Panc1 (cell line): ENCODE measurements around the gene HIKESHI. TPM values are rescaled to one million over a fixed set of nuclear protein-coding genes. Genes with fewer than 3 reads are reported as not detected.

Experiments used
- ATAC-seq: fragments of 200-7000 bp; cut with Tn5 transposase; 2 replicates; pipeline ENCODE4 v1.9.1; 2020; ENCODE audit warnings: mild to moderate bottlenecking, moderate library complexity
- BruUV-seq: library from RNA; stranded (reverse); fragments of 400-500 nt; replicated peaks from 2 replicates; lab custom pipeline; 2021; lab: Mats Ljungman, UMichigan
- CTCF ChIA-PET: fragments of 300-600 bp; sonication (Branson Sonifier 250); formaldehyde crosslinking; loops from one replicate; lab custom pipeline; 2022; ENCODE audit warnings: antibody characterized with exemption; lab: Charles Lee
- POLR2A ChIA-PET: fragments of 300-600 bp; sonication (Branson Sonifier 250); formaldehyde crosslinking; loops from one replicate; lab custom pipeline; 2022; ENCODE audit warnings: antibody characterized with exemption; lab: Charles Lee
- DNase-seq: peaks from one replicate; pipeline ENCODE4 v3.0.0-alpha.2; 2010; ENCODE audit warnings: low read depth, low spot score
- H3K27ac ChIP-seq: 2 replicates; pipeline ENCODE4 v1.5.1; 2011; ENCODE audit warnings: mild to moderate bottlenecking, low read length, inconsistent platforms
- H3K27me3 ChIP-seq: fragments of 200-500 bp; sonication (Bioruptor generic); 2 replicates; pipeline ENCODE4 v1.6.0; 2014; ENCODE audit warnings: low read length, inconsistent platforms; ENCODE audit not compliant: control insufficient read depth, insufficient read depth
- H3K36me3 ChIP-seq: fragments of 200-500 bp; sonication (Bioruptor generic); 2 replicates; pipeline ENCODE4 v1.5.1; 2014; ENCODE audit warnings: inconsistent platforms, mild to moderate bottlenecking, low read length, moderate library complexity; ENCODE audit not compliant: control insufficient read depth, insufficient read depth
- H3K4me1 ChIP-seq: 2 replicates; pipeline ENCODE4 v1.5.1; 2011; ENCODE audit warnings: inconsistent platforms, mild to moderate bottlenecking, low read length, moderate library complexity; ENCODE audit not compliant: control insufficient read depth, insufficient read depth
- H3K4me3 ChIP-seq, 2 experiments: 2 replicates each; pipeline ENCODE4 v1.5.1; 2011 to 2012; ENCODE audit warnings: low read depth in 2 of 2, low read length in 2 of 2, mild to moderate bottlenecking in 2 of 2, inconsistent platforms in 1 of 2, moderate library complexity in 1 of 2
- H3K9me3 ChIP-seq: fragments of 200-500 bp; sonication (Bioruptor generic); 2 replicates; pipeline ENCODE4 v1.5.1; 2014; ENCODE audit warnings: low read depth, mild to moderate bottlenecking, inconsistent platforms, low read length, moderate library complexity; ENCODE audit not compliant: control insufficient read depth, insufficient read depth
- REST ChIP-seq, 2 experiments: IDR thresholded peaks; 2 replicates each; pipeline ENCODE4 v1.6.1; 2011 to 2012; ENCODE audit warnings: low read depth in 2 of 2, control low read depth in 1 of 2, low read length in 1 of 2, mild to moderate bottlenecking in 1 of 2, moderate library complexity in 1 of 2; ENCODE audit not compliant: insufficient read depth in 1 of 2
- SIN3A ChIP-seq: IDR thresholded peaks from 2 replicates; pipeline ENCODE4 v1.6.1; 2012; ENCODE audit warnings: low read depth, mild to moderate bottlenecking, low read length, moderate library complexity, borderline replicate concordance; ENCODE audit not compliant: insufficient read depth
- TCF7L2 ChIP-seq: IDR thresholded peaks from 2 replicates; pipeline ENCODE4 v1.6.1; 2011; ENCODE audit warnings: mild to moderate bottlenecking, low read depth, low read length, inconsistent platforms
- in situ Hi-C: cut with HindIII; loops from 2 replicates; pipeline ENCODE4 v1.10.0; 2016; ENCODE audit warnings: low sequenced_read_pairs, low pct_unique_long_range_greater_than_20kb
- intact Hi-C: fragments of 100-400 bp; cut with micrococcal nuclease; formaldehyde crosslinking; loops from one replicate; pipeline ENCODE4 v1.10.0; 2022; ENCODE audit not compliant: unreplicated experiment
- total RNA-seq: library from RNA; stranded (reverse); gene quantifications from one replicate; pipeline ENCODE4 v1.2.1, GENCODE V29; 2021; ENCODE audit not compliant: unreplicated experiment
- TF ChIP-seq, protein P1 (sequence below): fragments of 450-650 bp; IDR thresholded peaks from 2 replicates; pipeline ENCODE4 v1.5.1; 2017; ENCODE audit warnings: mild to moderate bottlenecking

HIKESHI gene
- total RNA-seq, 1 experiment from 2014 or later, result 61.3 TPM

DNA sequence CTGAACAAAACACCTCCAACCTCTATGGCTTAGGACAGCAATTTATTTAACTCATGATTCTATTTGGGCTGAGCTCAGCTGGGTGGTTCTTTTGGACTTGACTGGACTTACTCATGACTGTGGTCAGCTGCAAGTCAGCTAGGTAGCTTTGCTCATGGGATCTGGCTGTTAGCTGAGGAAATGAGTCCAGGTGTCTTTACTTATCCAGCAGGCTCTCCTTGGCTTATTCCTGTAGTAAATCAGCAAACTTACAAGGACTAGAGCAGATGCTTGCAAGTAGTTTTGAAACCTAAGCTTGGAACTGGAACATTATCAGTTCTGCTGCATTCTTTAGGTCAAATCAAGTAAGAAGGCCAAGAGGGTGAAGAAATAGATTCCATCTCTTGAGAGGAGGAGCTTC, 8.0 kb upstream of the HIKESHI start:
- Histone ChIP-seq H3K4me1 (no peaks in the 10 kb centered on the region), H3K36me3 (no peaks in the 10 kb centered on the region), H3K9me3 (no peaks in the 10 kb centered on the region), H3K27me3 (no peaks in the 10 kb centered on the region), H3K27ac (no peak overlapping the region), H3K4me3 (no peak overlapping the region)
- ChIA-PET CTCF (no interaction called here), POLR2A (no interaction called here)
- BruUV-seq, result no TSS peak
- TF ChIP-seq REST (IDR thresholded peaks at IDR 0.05; ENCODE audit: insufficient read depth in 1 of 2, low read depth in 2 of 2, low read length in 1 of 2), result no peak
- TF ChIP-seq, protein P1, sequence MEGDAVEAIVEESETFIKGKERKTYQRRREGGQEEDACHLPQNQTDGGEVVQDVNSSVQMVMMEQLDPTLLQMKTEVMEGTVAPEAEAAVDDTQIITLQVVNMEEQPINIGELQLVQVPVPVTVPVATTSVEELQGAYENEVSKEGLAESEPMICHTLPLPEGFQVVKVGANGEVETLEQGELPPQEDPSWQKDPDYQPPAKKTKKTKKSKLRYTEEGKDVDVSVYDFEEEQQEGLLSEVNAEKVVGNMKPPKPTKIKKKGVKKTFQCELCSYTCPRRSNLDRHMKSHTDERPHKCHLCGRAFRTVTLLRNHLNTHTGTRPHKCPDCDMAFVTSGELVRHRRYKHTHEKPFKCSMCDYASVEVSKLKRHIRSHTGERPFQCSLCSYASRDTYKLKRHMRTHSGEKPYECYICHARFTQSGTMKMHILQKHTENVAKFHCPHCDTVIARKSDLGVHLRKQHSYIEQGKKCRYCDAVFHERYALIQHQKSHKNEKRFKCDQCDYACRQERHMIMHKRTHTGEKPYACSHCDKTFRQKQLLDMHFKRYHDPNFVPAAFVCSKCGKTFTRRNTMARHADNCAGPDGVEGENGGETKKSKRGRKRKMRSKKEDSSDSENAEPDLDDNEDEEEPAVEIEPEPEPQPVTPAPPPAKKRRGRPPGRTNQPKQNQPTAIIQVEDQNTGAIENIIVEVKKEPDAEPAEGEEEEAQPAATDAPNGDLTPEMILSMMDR, result no peak
- TF ChIP-seq TCF7L2, result no peak
- no peak for ATAC-seq
- intact Hi-C loops (loop anchor here (5.0 to 10.0 kb wide), 2 partner anchors 349 to 437 kb away; partner anchors contain the start of gene CCDC83), in situ Hi-C loops (no loop called here)
- no peak for DNase-seq

DNA sequence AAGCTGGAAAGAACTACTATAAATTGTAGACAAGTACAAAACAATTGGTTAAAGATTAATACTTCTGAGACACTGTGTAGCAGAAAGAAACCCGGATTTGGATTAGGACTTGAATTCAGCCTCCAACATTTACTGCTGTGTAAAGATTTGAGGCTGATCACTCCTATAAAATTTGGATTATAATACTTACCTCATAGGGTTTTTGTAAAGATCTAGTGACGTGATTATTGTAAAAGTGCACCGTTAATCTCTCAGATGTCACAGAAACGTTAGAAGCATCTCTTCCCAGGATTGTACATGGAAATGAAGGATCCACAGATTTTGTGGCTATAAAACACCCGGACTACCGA, 323 bp upstream of the HIKESHI start:
- ATAC-seq, result no peak
- H3K27ac ChIP-seq, result peak overlapping the region; percentile 31; the same call in 1 of the 2 replicates
- ChIA-PET POLR2A (no interaction called here), CTCF (interaction anchor here (0.6 kb wide), 1 partner anchor 693 kb away, joined by 3 read pairs; no protein-coding TSS in a partner anchor)
- TF ChIP-seq SIN3A, result no peak
- TF ChIP-seq TCF7L2, result no peak
- no peak for TF ChIP-seq REST (IDR thresholded peaks at IDR 0.05; ENCODE audit: insufficient read depth in 1 of 2, low read depth in 2 of 2, low read length in 1 of 2)
- H3K4me1 ChIP-seq, result peaks cover 9% of the 10 kb centered on the region; the same call in 1 of the 2 replicates
- H3K4me3 ChIP-seq, result peak overlapping the region; percentile 91 to 98
- H3K27me3 ChIP-seq, result no peaks in the 10 kb centered on the region
- no peaks in the 10 kb centered on the region; the same call in 1 of the 2 replicates for H3K36me3 ChIP-seq
- H3K9me3 ChIP-seq, result no peaks in the 10 kb centered on the region
- BruUV-seq, result no TSS peak
- in situ Hi-C loops (no loop called here), intact Hi-C loops (no loop called here)
- no peak for DNase-seq
